Common myeloid progenitor, CD34-positive (primary cell): ENCODE measurements around the gene MFSD11.
A peak's percentile ranks its signal among the peaks of the same experiment; 100 is the strongest.
"Not testable (repeated sequence)": the region's sequence is repeated elsewhere in the genome, so short reads cannot be mapped to it uniquely, and the experiment has no call there.

Source experiments
- CTCF ChIA-PET: fragments of 350-600 bp; sonication (Branson Sonifier 250); formaldehyde crosslinking; loops from one replicate; lab custom pipeline; 2021; ENCODE audit warnings: antibody characterized with exemption; lab: Charles Lee
- POLR2A ChIA-PET: fragments of 350-600 bp; sonication (Branson Sonifier 250); formaldehyde crosslinking; loops from one replicate; lab custom pipeline; 2021; ENCODE audit warnings: antibody characterized with exemption; lab: Charles Lee
- DNase-seq, 3 donors: peaks; one replicate each; pipeline versions ENCODE4 v3.0.0 to v3.0.0-alpha.2; 2013
- H3K27ac ChIP-seq, 2 experiments: 1 replicate in 1 of 2; 2 replicates in 1 of 2; pipeline ENCODE4 v1.7.0; 2013; ENCODE audit warnings: inconsistent platforms in 2 of 2, low read length in 2 of 2, mild to moderate bottlenecking in 2 of 2, low read depth in 1 of 2, moderate library complexity in 1 of 2; ENCODE audit not compliant: severe bottlenecking in 2 of 2, insufficient read depth in 1 of 2, poor library complexity in 1 of 2
- H3K27me3 ChIP-seq, 5 experiments: replicated peaks in 2 of 5; 1 replicate in 3 of 5; 2 replicates in 2 of 5; pipeline versions ENCODE4 v1.6.1 to v1.7.0; 2013; ENCODE audit warnings: low read length in 4 of 5, mild to moderate bottlenecking in 2 of 5, moderate library complexity in 2 of 5, inconsistent platforms in 1 of 5; ENCODE audit not compliant: insufficient read depth in 5 of 5, control insufficient read depth in 4 of 5
- H3K36me3 ChIP-seq, 4 experiments: 1 replicate in 2 of 4; 2 replicates in 2 of 4; pipeline versions ENCODE4 v1.6.1 to v1.7.0; 2013; ENCODE audit warnings: low read length in 3 of 4, control low read depth in 1 of 4, mild to moderate bottlenecking in 1 of 4; ENCODE audit not compliant: control insufficient read depth in 4 of 4, insufficient read depth in 4 of 4
- H3K4me1 ChIP-seq, 4 experiments: 1 replicate in 3 of 4; 2 replicates in 1 of 4; pipeline versions ENCODE4 v1.6.1 to v1.7.1; 2013; ENCODE audit warnings: low read length in 3 of 4, mild to moderate bottlenecking in 3 of 4, control low read depth in 1 of 4, inconsistent platforms in 1 of 4, moderate library complexity in 1 of 4; ENCODE audit not compliant: control insufficient read depth in 4 of 4, insufficient read depth in 4 of 4; ENCODE audit errors: control extremely low read depth in 1 of 4
- H3K4me3 ChIP-seq, 7 experiments: 1 replicate in 4 of 7; 2 replicates in 3 of 7; pipeline versions ENCODE4 v1.5.1 to v1.7.0; 2013; ENCODE audit warnings: mild to moderate bottlenecking in 7 of 7, low read length in 6 of 7, moderate library complexity in 6 of 7, inconsistent platforms in 2 of 7, low read depth in 2 of 7, control low read depth in 1 of 7; ENCODE audit not compliant: insufficient read depth in 4 of 7, control insufficient read depth in 1 of 7; ENCODE audit errors: extremely low read depth in 1 of 7
- H3K9me3 ChIP-seq, 5 experiments: 1 replicate in 4 of 5; 2 replicates in 1 of 5; pipeline versions ENCODE4 v1.6.1 to v1.7.1; 2013; ENCODE audit warnings: low read length in 4 of 5, mild to moderate bottlenecking in 2 of 5, inconsistent platforms in 1 of 5, low read depth in 1 of 5, moderate library complexity in 1 of 5; ENCODE audit not compliant: control insufficient read depth in 4 of 5, insufficient read depth in 2 of 5; ENCODE audit errors: control extremely low read depth in 1 of 5
- WGBS: methylation state at CpG from one replicate; pipeline ENCODE4 v1.1.5; 2013; ENCODE audit not compliant: insufficient coverage; 5-methylcytosine and 5-hydroxymethylcytosine counted together

Gene MFSD11

DNA sequence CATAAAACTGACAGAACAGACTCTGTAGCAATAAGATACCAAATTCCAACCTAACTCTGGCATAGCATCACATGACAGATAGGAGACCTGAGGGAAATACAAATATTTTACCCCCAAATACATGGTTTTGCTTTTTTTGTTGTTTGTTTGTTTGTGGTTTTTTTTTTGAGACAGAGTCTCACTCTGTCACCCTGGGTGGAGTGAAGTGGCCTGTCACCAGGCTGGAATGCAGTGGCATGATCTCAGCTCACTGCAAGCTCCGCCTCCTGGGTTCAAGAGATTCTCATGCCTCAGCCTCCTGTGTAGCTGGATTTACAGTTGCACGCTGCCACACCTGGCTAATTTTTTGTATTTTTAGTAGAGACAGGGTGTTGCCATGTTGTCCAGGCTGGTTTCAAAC, 49.9 kb downstream of the MFSD11 start:
- CTCF ChIA-PET, H3K9me3 ChIP-seq, H3K27me3 ChIP-seq, H3K27ac ChIP-seq, DNase-seq, H3K36me3 ChIP-seq, POLR2A ChIA-PET, H3K4me3 ChIP-seq: not testable (repeated sequence)
- no CpG with 5 or more reads among the region's 2 CpGs for WGBS
- peaks cover 0 to 19% (median 13%) of the 10 kb centered on the region in 4 experiments for H3K4me1 ChIP-seq

GRCh38 chr17:76789235-76789788, 51.4 kb downstream of the MFSD11 start:
- no peak overlapping the region for H3K27ac ChIP-seq
- CTCF ChIA-PET: no interaction called here

DNA sequence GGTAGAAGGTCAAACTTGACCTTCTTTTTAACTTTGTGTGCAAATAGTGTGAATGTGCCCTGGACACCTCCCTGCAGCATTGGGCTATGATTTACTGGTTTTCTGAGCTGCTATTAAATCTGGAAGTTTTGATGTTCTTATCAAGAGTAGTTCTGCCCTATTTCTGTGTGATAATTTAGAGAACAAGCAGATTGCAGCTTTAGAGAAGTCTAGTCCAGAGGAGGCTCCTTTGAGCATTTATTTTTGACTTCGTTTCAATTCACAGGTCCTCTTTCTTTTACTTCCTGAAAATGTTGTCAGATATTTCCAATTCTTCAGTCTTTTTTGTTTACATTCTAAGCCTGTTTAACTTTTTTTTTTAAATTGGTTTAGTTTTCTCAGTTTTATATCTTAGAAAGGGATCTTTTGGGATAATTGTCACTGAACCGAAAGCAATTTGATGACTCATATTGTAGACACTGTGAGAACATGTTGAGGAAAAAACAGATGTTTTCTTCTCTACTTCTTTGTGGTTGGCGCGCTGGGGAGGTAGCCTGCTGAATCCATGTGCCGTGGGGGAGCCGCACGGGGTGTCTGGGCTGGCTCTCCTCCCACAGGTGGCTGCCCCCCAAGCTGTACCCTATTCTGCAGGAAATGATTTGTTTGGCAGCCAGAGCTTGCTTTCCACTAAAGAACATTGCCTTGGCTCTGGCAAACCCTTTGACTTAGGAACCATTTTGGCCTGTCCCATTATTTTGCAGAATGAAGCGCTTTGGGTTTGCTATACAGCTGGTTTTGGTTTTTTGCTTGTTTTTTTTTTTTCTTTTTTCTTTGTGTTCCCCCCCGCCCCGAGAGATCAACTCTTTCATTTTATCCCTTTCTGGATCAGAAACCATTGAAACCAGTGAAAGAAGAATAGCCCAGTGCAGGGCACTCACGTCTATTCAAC, 53.4 kb downstream of the MFSD11 start:
- Histone ChIP-seq H3K9me3 (no peaks in the 10 kb centered on the region), H3K4me1 (peaks cover 0 to 19% (median 13%) of the 10 kb centered on the region in 4 experiments), H3K27ac (peak overlapping the region in 1 of 2 experiments; percentile 74), H3K4me3 (peak overlapping the region in 5 of 7 experiments; percentile 19 to 67 (median 55)), H3K36me3 (no peaks in the 10 kb centered on the region), H3K27me3 (no peaks in the 10 kb centered on the region)
- POLR2A ChIA-PET: interaction anchor here (0.6 kb wide), 1 partner anchor 47 kb away, joined by 5 read pairs; no protein-coding TSS in a partner anchor
- WGBS: 0% methylated on average over 5 of the region's 11 CpGs
- peak; percentile 64 to 93 (median 91) for DNase-seq
- CTCF ChIA-PET: no interaction called here

More at GRCh38 chr17:76789235-76789788, 51.4 kb downstream of the MFSD11 start:
- no peaks in the 10 kb centered on the region for H3K27me3 ChIP-seq
- H3K4me1 ChIP-seq: peaks cover 0 to 19% (median 13%) of the 10 kb centered on the region in 4 experiments
- no peak overlapping the region for H3K4me3 ChIP-seq
- POLR2A ChIA-PET: no interaction called here
- 100% methylated on average over 4 of the region's 8 CpGs for WGBS
- DNase-seq: no peak
- no peaks in the 10 kb centered on the region for H3K9me3 ChIP-seq
- H3K36me3 ChIP-seq: peaks cover 0 to 2% (median 0%) of the 10 kb centered on the region in 4 experiments

GRCh38 chr17:76792348-76792747, 54.4 kb downstream of the MFSD11 start:
- ChIA-PET POLR2A (no interaction called here), CTCF (no interaction called here)
- no peak for DNase-seq
- no peaks in the 10 kb centered on the region for H3K9me3 ChIP-seq
- peak overlapping the region in 1 of 7 experiments; percentile 67 for H3K4me3 ChIP-seq
- 90% methylated on average over 3 of the region's 5 CpGs for WGBS
- no peaks in the 10 kb centered on the region for H3K36me3 ChIP-seq
- H3K27ac ChIP-seq: no peak overlapping the region
- H3K4me1 ChIP-seq: peaks cover 0 to 19% (median 13%) of the 10 kb centered on the region in 4 experiments
- H3K27me3 ChIP-seq: no peaks in the 10 kb centered on the region

GRCh38 chr17:76793775-76794174, 55.9 kb downstream of the MFSD11 start:
- peak in 2 of 3 donors; percentile 36 to 47 for DNase-seq
- Histone ChIP-seq H3K9me3 (no peaks in the 10 kb centered on the region), H3K27ac (no peak overlapping the region), H3K4me1 (peaks cover 0 to 19% (median 13%) of the 10 kb centered on the region in 4 experiments), H3K27me3 (no peaks in the 10 kb centered on the region), H3K4me3 (no peak overlapping the region), H3K36me3 (no peaks in the 10 kb centered on the region)
- WGBS: 96% methylated on average over 4 of the region's 4 CpGs
- ChIA-PET CTCF (no interaction called here), POLR2A (no interaction called here)

GRCh38 chr17:76796081-76796480, 58.2 kb downstream of the MFSD11 start:
- peaks cover 0 to 14% (median 11%) of the 10 kb centered on the region in 4 experiments for H3K4me1 ChIP-seq
- no peak overlapping the region for H3K4me3 ChIP-seq
- H3K27ac ChIP-seq: no peak overlapping the region
- no peaks in the 10 kb centered on the region for H3K36me3 ChIP-seq
- 100% methylated on average over 2 of the region's 3 CpGs for WGBS
- ChIA-PET POLR2A (no interaction called here), CTCF (no interaction called here)
- no peaks in the 10 kb centered on the region for H3K9me3 ChIP-seq
- DNase-seq: no peak
- H3K27me3 ChIP-seq: no peaks in the 10 kb centered on the region
